SU-DHL-6 (cell line): Measurements from ENCODE around the gene SOX18.

Source experiments
- CTCF ChIP-seq: fragments of 200-600 bp; sonication (generic); IDR thresholded peaks from one replicate; pipeline ENCODE4 v1.5.1; 2017; ENCODE audit warnings: antibody characterized with exemption, mild to moderate bottlenecking, low read length, moderate library complexity; ENCODE audit not compliant: insufficient read depth, poor library complexity, severe bottlenecking
- EZH2phosphoT487 ChIP-seq: fragments of 200-600 bp; sonication (generic), shearing (Covaris generic); conservative IDR thresholded peaks from 2 replicates; pipeline ENCODE4 v1.6.1; 2018; ENCODE audit warnings: mild to moderate bottlenecking, antibody characterized with exemption, low read length, moderate library complexity, mixed read lengths

GRCh38 chr20:64041040-64041780 lies 8.2 kb downstream of the SOX18 start:
- TF ChIP-seq CTCF, result no peak
- no peak for TF ChIP-seq EZH2phosphoT487
